ENCODE results near the gene SYTL2. TPM values are rescaled to one million over a fixed set of nuclear protein-coding genes. Genes with fewer than 3 reads are reported as not detected.
"Not testable (repeated sequence)": the region's sequence is repeated elsewhere in the genome, so short reads cannot be mapped to it uniquely, and the experiment has no call there.

The SYTL2 gene
- total RNA-seq, 4 donors from 2014 or later = 21.9 to 71.2 (median 28.8) TPM

- H3K4me1 ChIP-seq = peaks cover 0 to 15% (median 2%) of the 10 kb centered on the region in 4 donors
- DNase-seq (ENCODE audit: low spot score in 2 of 2) = peak; percentile 77 to 79
- H3K4me3 ChIP-seq = peak overlapping the region; percentile 36 to 62 (median 52)
- no peaks in the 10 kb centered on the region for H3K36me3 ChIP-seq
- no peaks in the 10 kb centered on the region for H3K27me3 ChIP-seq
- TF ChIP-seq POLR2A (IDR thresholded peaks at IDR 0.05) = no peak
- TF ChIP-seq CTCF (IDR thresholded peaks at IDR 0.05) = peak; percentile 96 to 99 (median 97)
- TF ChIP-seq EP300 (IDR thresholded peaks at IDR 0.05) = peak in 1 of 2 donors; percentile 68
- 1 to 2% methylated on average over 29 to 33 of the region's 62 CpGs for WGBS, 2 donors
- H3K27ac ChIP-seq = peak overlapping the region; percentile 33 to 91 (median 79)
- no peaks in the 10 kb centered on the region for H3K9me3 ChIP-seq
These were observed 43.8 kb upstream of the SYTL2 start for GRCh38 chr11:85854557-85855340.

GRCh38 chr11:85854212-85854556 is 43.2 kb upstream of the SYTL2 start:
- Histone ChIP-seq H3K9me3 (no peaks in the 10 kb centered on the region), H3K27ac (peak overlapping the region; percentile 33 to 91 (median 79)), H3K27me3 (no peaks in the 10 kb centered on the region), H3K36me3 (no peaks in the 10 kb centered on the region), H3K4me1 (peaks cover 0 to 15% (median 2%) of the 10 kb centered on the region in 4 donors), H3K4me3 (peak overlapping the region; percentile 36 to 62 (median 52))
- no peak for TF ChIP-seq CTCF (IDR thresholded peaks at IDR 0.05)
- TF ChIP-seq EP300 (IDR thresholded peaks at IDR 0.05) = no peak
- DNase-seq (ENCODE audit: low spot score in 2 of 2) = no peak
- WGBS, 2 donors = 23 to 25% methylated on average over 7 of the region's 7 CpGs

- H3K4me1 ChIP-seq = peaks cover 0 to 15% (median 2%) of the 10 kb centered on the region in 4 donors
- H3K36me3 ChIP-seq; DNase-seq (ENCODE audit: low spot score in 2 of 2); H3K27ac ChIP-seq; H3K4me3 ChIP-seq; H3K27me3 ChIP-seq; H3K9me3 ChIP-seq: not testable (repeated sequence)
- 95% methylated on average over 7 of the region's 7 CpGs for WGBS, 2 donors
These were observed 42.6 kb upstream of the SYTL2 start for GRCh38 chr11:85853541-85853940.

- H3K36me3 ChIP-seq; H3K27me3 ChIP-seq; H3K4me3 ChIP-seq; H3K9me3 ChIP-seq; H3K27ac ChIP-seq; DNase-seq (ENCODE audit: low spot score in 2 of 2): not testable (repeated sequence)
- WGBS, 2 donors = 98 to 99% methylated on average over 25 to 31 of the region's 33 CpGs
- H3K4me1 ChIP-seq = peaks cover 0 to 15% (median 2%) of the 10 kb centered on the region in 4 donors
These were observed 41.8 kb upstream of the SYTL2 start for GRCh38 chr11:85852754-85853153.

GRCh38 chr11:85848556-85848955 is 37.6 kb upstream of the SYTL2 start:
- H3K36me3 ChIP-seq = no peaks in the 10 kb centered on the region
- 91 to 92% methylated on average over 2 of the region's 2 CpGs for WGBS, 2 donors
- TF ChIP-seq CTCF (IDR thresholded peaks at IDR 0.05) (no peak), EP300 (IDR thresholded peaks at IDR 0.05) (no peak), POLR2A (IDR thresholded peaks at IDR 0.05) (no peak)
- no peaks in the 10 kb centered on the region for H3K4me1 ChIP-seq
- H3K4me3 ChIP-seq = no peak overlapping the region
- H3K27ac ChIP-seq = no peak overlapping the region
- no peak for DNase-seq (ENCODE audit: low spot score in 2 of 2)
- H3K9me3 ChIP-seq = peaks cover 0 to 6% (median 0%) of the 10 kb centered on the region in 4 donors
- no peaks in the 10 kb centered on the region for H3K27me3 ChIP-seq

GRCh38 chr11:85848006-85848405 is 37.1 kb upstream of the SYTL2 start:
- no peaks in the 10 kb centered on the region for H3K27me3 ChIP-seq
- no peaks in the 10 kb centered on the region for H3K36me3 ChIP-seq
- WGBS, 2 donors = 95% methylated on average over 3 of the region's 3 CpGs
- H3K4me3 ChIP-seq = no peak overlapping the region
- peaks cover 0 to 6% (median 0%) of the 10 kb centered on the region in 4 donors for H3K9me3 ChIP-seq
- H3K27ac ChIP-seq = no peak overlapping the region
- no peak for DNase-seq (ENCODE audit: low spot score in 2 of 2)
- H3K4me1 ChIP-seq = no peaks in the 10 kb centered on the region
- no peak for TF ChIP-seq POLR2A (IDR thresholded peaks at IDR 0.05)
- no peak for TF ChIP-seq EP300 (IDR thresholded peaks at IDR 0.05)
- no peak for TF ChIP-seq CTCF (IDR thresholded peaks at IDR 0.05)

Measured in tibial nerve (tissue), 4 donors.